NOMO-1 treated with DMSO at 0.1 percent for 48 hours (cell line): ENCODE measurements around the gene DOCK10.
A peak's percentile ranks its signal among the peaks of the same experiment; 100 is the strongest.
"Not testable (repeated sequence)": the region's sequence is repeated elsewhere in the genome, so short reads cannot be mapped to it uniquely, and the experiment has no call there.

Experiments used
- DNase-seq: peaks from one replicate; lab custom pipeline; 2025; ENCODE audit not compliant: unreplicated experiment; lab: John Stamatoyannopoulos, UW

Gene DOCK10

DNA sequence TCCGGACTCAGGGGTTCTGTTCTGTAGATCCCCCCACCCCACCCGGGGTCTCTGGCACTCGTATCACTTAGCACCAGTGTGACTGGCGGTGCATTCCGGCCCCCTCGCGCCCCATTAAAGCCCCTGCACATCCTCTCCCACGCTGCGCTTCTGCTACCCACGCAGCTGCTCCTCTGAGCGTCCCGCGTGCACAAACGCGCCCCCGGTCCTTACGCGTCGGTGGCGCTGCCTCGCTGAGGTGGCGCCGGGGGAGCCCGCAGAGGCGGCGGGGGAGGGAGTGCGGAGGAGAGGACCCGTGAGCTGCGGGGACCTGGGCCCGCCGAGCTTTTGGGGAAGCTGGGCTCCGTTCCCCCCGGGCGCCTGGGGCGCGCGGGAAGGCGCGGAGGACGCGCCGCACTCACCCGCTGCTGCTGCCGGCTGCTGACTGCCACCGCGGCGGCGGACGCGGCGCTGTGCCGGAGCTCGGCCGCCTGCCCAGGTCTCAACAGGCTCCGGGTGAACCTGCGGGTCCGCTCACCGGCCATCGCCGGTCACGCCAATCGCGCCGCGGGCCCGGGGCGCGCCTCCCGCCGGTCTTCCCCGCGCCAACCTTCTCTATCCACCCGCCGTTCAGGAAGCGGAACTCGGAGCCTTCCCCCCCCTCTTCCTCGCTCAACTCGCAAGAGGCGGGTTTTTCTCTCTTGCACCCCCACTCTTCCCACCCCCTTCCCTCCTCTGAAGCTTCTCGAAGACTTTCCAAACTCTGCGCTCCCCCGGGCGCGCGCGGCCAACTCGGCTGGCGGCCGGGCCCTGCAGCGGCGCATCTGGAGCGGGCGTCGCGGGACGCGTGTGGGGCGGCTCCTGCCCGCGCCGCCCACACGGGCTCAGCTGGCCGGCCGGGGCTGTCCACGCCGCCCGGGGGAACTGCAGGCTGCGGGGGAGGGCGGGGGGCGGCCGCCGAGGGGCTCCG is at the start of gene DOCK10:
Gene DOCK10, minus strand, starts transcription at position 618 of the 949 bp plus-strand sequence. Its CDS starts 94 bp downstream, at position 524.
- DNase-seq = peak; percentile 70

DNA sequence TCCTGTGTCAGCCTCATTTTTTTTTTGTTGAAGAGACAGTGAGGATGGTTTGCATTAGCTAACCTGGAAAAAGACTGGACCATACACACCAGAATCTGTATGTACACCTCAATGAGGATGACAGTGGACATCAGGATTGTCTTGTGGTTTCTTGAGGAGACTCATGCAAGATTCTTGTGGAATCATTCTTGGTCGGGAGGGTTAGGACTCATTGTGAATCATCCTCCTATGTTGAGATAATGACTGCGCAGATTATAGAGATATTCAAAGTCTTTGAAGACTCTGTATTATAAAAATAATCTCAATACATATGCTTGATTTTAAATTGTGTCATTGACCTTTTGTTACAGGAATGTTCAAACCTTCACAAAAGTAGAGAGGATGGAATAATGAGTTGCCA is 49.1 kb upstream of the DOCK10 start:
- no peak for DNase-seq

DNA sequence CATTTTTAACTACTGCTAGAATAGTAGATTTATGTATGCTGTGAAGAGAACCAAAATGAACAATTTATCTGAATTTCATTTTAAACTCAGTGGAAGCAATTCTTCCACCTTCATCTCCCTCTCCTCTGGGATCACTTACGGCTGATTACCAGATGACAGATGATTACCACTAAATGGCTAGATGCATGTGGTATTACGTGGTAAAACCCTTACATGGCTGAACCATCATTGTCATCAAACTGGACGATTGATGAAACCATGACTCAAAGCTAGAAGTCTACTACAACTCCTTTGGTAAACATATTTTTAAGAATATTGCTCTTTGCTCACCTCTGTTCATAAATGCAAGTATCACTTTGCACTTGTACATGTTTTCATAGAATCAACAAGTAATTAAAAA is 48.5 kb upstream of the DOCK10 start:
- no peak for DNase-seq

DNA sequence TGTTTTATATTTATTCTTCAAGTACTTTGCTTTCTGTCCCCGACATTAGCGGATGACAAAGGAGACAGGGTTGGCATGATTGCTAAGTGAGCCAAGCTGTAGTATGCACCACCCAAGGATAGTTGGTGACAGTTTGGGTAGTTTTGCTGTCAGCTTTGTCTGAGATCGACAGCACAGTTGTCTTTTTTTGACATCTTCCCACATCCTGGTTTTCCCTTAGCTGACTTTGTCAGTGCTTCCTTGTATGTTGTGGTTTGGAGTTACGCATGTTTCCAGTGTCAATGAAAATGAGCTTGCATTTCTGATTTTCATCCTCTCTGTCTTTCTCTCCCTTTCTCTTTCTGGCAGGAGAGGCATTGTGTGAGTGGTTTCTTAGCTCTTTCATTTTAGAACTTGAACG is 44.6 kb upstream of the DOCK10 start:
- no peak for DNase-seq

DNA sequence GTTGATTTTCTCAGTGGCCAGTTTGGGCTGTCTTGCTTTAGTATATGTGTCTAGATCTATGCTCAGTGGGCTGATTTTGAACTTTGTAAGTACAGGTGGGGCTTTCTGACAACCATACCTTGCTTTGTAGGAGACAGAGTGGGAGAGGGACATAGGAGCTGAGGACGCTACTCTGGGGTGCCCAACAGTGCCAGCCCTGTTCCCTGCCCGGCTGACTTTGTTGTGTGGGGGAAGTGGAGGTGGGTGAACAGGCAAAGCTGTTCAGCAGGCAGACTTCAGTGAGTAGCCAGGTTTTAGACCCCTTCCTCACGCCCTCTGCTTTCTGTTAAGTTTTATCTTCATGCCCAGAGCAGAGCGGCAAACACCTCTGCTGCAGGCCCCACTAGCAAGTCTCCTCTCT is 44.2 kb upstream of the DOCK10 start:
- DNase-seq = no peak

DNA sequence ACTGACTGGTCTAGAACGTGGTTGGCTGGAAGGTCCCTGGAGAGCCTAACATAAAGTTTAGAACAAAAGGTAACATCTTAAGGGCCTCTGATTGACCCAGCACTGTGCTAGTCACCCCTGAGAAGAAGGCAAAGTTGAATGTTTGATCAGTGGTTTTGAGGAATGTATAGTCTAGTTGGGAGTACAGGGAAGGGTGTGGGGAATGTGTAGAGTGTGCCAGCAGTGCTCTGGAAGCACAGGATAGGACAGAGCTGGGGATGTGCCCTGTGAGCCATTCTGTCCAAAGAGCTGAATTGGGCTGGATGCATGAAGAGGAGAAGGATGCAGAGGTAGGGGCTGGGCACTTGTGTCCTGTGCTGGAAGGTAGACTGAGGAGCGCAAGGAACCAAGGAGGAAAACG is 41.0 kb upstream of the DOCK10 start:
- DNase-seq = no peak

DNA sequence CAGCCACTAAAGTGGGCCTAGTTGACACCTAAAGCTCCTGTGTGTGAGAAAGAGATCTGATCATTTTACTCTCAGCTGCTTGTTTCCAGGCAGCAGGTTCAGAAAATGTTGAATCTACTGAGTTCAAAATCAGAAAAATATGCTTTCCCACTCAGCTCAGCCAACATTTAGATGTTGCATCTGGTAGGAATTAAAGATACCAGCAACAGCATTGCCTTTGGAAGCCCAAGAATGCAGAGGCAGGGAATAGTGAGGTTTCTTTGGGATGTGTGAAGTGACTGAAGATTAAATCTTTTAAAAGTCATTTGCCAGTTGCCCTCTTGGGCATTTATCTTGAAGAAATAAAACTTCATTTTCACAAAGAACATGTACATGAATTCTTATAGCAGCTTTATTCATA is 33.9 kb upstream of the DOCK10 start:
- DNase-seq = no peak

DNA sequence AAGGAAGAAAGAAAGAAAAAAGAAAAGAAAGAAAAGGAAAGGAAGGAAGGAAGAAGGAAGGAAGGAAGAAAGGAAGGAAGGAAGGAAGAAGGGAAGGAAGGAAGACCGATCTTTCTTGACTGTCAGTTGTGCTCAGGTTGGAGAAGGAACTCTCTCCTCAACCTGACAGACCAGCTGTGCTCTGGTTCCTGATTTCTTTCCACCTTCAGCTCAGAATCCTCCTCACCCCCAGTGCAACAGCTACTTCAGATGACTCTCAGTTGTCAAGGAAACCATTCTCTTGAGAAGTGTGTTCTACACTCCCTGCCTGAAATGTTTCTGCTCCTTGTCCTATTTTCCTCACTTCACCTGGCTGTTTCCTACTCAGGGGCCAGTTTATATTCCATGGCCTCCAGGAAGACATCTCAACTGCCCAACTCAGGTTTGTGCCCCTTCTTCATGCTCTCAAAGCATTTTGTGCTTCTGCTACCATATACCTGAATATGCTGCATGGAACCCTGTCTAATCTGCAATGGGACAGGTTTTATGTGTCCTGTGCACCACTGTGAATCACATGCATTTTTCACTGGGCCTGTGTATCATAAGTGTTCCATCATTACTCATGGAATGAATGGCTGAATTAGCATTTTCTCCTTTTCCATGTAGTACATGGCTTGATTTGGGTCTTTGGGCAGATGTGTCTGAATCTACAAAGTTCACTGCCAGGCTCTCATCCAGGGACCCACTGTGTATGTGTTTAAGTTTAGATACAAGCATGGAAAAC is 32.8 kb upstream of the DOCK10 start:
- DNase-seq = no peak

DNA sequence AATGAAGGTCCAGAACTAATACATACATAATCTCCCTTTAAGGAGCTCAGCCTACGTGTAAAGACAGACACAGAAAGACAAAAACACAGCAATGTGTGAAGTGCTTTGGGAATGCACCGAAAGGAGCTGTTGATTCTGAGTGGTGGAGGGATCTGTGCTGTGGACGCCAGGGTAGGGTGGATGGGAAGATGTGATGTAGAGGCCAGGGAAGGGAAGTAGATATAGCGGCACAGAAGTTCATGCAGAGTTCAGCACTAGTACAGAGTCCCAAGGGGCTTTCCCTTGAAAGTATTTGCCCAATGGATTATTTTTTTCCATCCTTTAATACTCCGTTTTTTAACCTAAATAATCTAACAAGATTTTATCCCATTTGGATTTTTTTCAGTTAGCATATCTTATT is 32.1 kb upstream of the DOCK10 start:
- no peak for DNase-seq

DNA sequence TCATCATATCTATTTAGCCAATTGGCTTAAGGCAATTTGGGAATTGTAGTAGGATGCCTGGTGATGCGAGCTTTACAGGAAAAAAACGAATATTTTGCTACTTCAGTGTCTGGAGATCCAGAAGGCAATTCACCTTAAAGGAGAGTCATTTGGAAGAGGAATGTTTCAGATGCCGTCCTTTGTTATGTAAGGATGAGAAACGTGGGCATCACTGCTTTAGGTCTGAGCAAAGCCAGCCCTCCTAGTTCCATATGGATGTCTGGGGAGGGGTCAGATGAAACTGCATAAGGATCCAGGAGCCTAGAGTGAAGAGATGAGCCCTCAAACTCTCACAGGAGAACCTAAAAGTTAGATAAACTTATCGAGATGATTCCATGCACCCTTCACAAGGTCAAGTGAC is 30.9 kb upstream of the DOCK10 start:
- no peak for DNase-seq

DNA sequence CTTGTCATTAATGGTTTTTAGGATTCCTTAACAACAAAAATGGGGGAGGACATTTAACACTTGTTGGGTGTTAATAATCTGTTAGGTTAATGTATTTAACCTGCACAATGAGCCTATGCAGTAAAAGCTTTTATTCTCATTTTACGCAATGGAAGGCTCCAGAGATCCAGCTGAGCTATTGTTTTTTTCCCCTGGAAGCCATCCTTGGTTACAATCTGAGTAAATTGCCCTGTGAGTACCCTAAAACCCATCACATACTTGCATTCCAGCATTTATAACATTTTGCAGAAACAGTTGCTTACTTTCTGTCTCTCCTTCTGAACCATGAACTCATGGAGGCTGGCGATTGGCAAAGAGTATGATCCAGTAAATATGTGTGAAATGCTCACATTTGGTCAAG is 30.2 kb upstream of the DOCK10 start:
- no peak for DNase-seq

DNA sequence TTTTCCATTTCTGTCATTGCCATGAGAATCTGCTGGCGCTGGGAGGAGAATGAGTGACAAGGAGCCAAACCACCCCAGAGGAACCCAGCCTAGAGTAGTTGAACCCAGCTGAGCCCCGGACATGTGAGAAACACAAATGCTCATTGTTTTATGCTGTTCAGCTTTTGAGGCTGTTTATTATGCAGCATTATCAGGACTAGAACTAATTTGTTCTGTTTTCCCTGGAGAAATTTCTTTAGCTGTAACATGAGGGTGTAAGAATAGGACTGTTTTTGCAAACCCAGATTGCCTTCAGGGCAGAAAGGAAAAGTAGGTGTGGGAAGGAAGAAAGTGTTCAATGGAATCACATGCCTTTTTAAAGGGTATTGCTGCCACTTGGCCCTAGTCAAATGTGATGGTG is 28.5 kb upstream of the DOCK10 start:
- DNase-seq = no peak

DNA sequence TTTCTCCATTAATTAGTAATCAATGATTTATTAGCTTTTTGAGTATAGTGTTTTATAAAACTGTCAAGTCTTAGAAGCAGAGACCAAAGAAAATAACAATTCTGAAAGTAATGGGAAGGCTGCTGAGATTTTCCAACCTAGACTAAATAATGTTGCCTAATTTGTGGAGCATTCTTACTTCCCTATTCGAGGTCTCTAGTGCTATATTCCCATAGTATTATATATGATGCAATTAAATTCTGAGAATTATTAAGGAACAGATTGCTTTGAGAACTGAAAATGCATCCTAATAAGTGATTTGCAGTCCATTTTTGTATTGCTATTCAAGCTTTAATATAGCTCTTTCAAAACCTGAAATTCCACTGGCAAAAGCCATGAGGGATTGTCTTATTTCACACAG is 27.7 kb upstream of the DOCK10 start:
- DNase-seq = no peak

DNA sequence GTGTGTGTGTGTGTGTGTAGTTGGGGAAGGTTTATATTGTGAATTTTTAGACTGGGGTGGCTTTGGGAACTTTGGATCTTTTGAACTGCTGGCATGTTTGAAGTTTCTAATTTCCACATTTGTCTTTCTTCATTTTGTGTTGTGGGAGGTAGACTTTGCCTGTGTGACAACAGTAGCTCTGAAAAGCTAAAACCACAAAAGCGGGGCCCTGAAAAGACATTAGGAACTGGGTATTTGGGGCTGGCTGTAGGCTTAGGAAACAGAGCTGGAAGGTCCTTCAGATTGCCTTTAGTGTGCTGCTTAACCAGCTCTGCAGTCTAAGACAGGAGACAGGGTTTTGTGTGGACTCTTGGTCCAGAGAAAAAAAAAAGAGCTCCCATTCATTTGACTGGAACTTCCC is 27.2 kb upstream of the DOCK10 start:
- no peak for DNase-seq

DNA sequence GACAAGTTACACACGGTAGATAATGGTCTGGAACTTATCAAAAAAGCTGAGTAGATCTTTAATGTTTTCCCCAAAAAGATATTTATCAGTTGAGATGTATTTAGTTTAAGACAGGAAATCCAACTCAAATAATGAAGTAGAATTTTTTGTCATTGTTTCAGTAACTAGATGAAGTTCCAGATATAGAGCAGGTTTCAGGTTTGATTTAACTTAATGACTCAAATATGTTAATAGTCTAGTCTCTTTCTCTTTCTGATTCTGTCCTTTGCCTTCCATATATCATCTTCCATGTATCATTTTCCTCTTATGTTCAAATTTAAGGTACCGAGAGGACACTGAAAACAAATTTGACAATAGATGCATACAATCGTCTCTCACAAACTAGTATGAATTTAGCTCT is 23.6 kb upstream of the DOCK10 start:
- no peak for DNase-seq

DNA sequence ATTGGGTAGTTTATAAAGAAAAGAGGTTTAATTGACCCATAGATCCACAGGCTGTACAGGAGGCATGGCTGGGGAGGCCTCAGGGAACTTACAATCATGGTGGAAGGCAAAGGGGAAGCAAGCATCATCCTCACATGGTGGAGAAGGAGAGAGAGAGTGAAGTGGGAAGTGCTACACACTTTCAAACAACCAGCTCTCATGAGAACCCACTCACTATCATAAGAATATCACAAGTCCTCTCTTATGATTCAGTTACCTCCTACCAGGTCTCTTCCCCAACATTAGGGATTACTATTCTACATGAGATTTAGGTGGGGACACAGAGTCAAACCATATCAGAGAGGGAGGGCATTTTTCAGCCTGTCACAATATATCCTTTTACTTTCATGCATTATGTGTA is 22.7 kb upstream of the DOCK10 start:
- DNase-seq = no peak

DNA sequence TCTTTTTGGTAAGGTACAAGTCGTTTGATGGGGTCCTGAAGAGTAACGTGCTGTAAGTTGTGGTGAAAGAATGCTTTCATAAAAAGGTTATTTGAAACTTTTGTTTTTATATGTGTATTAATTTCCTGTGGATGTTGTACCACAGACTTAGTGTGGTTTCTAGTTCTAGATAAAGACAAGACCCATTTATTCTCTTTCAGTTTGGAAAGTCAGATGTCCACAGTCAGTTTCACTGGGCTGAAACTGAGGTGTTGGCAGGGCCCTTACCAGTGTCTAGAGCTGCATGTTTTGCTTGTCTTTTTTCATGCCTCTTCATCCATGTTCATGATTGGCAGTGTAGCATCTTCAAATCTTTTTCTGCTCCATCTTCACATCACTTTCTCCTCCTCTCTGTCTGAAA is 22.1 kb upstream of the DOCK10 start:
- no peak for DNase-seq

DNA sequence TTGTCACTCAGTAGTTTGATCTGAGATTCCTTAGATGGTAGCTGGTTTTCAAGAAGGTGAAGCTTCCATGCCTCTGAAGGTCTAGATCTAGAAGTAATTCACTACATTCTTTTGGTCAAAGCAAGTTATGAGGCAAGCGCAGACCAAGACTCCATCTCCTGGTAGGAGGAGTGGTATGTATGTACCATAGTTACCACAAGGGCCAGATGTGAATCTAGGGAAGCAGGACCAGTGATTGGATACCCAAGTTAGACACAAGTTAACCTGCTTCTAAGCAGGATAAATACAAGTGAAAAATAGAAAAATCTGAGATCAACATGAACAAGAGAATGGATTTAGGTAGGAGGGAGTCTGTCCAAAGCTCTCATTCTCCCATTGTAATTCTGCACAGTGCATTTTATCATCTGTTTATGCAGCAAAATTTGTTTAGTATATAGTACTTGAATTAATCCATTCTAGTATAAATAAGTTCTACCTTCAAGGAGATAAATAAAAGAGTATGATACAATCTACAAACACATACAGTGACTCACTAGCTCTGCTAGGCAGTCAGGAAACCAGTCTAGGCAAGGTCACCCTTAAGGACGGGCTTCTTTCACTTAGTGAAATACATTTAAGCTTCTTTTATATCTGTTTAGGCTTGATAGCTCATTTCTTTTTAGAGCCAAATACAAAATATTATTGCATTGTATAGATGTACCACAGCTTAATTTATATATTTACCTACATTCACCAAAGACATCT is 14.2 kb upstream of the DOCK10 start:
- no peak for DNase-seq

DNA sequence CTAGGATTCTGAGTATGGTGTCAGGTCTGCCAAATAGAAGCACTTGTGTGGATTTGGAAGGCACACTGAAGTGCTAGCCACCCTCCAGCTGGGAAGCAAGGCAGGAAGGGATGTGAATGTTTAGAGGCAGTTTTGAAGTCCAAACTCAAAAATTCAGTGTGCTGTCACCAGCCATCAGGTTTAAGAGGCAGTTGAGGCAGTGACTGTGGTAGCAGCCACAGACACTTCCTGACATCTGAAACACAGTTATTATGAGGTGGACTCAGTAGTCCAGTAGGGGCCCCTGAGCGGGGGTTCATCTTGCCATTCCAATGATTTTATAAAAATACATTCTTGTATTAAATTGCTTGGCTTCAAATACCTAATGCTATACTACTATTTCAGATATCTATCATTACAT is 13.4 kb upstream of the DOCK10 start:
- no peak for DNase-seq

DNA sequence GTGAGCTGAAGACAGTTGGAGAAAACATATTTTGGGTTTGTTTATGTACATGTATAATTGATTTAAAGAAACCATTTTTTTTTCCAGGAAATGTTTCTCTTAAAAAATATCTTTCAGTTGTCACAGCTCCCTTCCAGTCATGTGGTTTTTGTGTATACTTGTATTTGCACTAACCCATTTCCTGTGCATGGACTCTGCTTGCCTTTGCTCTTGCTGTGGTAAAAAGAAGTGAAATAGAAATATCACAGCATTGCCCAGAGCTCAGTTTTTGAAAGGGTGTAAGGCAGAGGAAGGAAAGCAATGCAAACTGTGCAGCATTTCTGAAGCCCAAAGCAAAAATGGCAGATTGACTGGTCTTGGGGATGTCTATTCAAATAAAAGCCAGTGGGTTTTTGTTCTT is 10.4 kb upstream of the DOCK10 start:
- no peak for DNase-seq

DNA sequence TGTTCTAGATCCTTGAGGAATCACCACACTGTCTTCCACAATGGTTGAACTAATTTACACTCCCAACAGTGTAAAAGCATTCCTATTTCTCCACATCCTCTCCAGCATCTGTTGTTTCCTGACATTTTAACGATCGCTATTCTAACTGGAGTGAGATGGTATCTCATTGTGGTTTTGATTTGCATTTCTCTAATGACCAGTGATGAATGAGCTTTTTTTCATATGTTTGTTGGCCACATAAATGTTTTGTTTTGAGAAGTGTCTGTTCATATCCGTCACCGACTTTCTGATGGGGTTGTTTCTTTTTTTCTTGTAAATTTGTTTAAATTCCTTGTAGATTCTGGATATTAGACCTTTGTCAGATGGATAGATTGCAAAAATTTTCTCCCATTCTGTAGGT is 5.2 kb upstream of the DOCK10 start:
- not testable (repeated sequence) for DNase-seq

DNA sequence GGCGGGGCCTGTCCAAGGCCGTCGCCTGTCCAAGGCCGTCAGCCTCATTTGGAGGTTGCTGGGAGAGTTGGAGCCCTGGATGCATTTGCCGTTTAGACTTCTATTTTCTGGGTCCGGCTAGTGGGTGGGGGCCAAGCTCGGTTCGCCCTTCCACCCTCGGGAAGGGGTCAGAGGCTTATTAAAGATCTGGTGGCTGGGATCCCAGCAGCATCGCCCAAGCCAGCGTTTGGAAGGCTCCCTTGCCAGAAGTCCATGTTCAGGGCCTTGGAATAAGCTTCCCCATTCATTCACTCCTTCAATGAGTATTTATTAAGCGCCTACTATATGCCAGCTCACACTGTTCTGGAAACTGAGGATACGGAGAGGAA is 516 bp upstream of the DOCK10 start:
- no peak for DNase-seq
